ENCODE data around the gene ARHGDIG. TPM values are rescaled to one million over a fixed set of nuclear protein-coding genes. Genes with fewer than 3 reads are reported as not detected.

The ARHGDIG gene
- total and polyA plus RNA-seq, 9 of the 15 experiments (the other 6 are each of a cell fraction or from before 2014, with no cell fraction given): 0.36 to 2.5 (median 0.64) TPM; not detected in 2

- TF ChIP-seq SRSF3 (IDR thresholded peaks at IDR 0.05; ENCODE audit: insufficient read depth, low read length) (no peak), RBM22 (IDR thresholded peaks at IDR 0.05; ENCODE audit: low read depth, low read length, poor library complexity, severe bottlenecking) (peak; percentile 48), PHF21A (IDR thresholded peaks at IDR 0.05; ENCODE audit: borderline replicate concordance, low read depth) (no peak)
These were observed 26.6 kb downstream of the ARHGDIG start (continued) for GRCh38 chr16:306911-307370.

- Histone ChIP-seq H3K4me3 (no peak overlapping the region), H3K27ac (ENCODE audit: extremely low read depth, low read depth, low read length) (no peak overlapping the region), H3K4me1 (replicated peaks in 1 of 2; ENCODE audit: control insufficient read depth in 2 of 2, insufficient read depth in 2 of 2, low read length in 2 of 2) (peaks cover 0 to 23% of the 10 kb centered on the region in 2 experiments; a peak in 1 of 5 replicates), H3K9ac (ENCODE audit: insufficient read depth in 1 of 2, low read depth in 2 of 2, low read length in 2 of 2) (0 out of 4 replicates have a peak overlapping the region, but pooled peaks of 1 of the 2 experiments have one; percentile 48), H3K79me2 (ENCODE audit: control insufficient read depth, insufficient read depth, low read length) (peaks cover 14% of the 10 kb centered on the region), H4K20me1 (replicated peaks; ENCODE audit: control insufficient read depth, insufficient read depth, low read length) (peaks cover 3% of the 10 kb centered on the region), H3K9me3 (replicated peaks; ENCODE audit: control insufficient read depth, insufficient read depth, low read depth, low read length) (no peaks in the 10 kb centered on the region), H3K27me3 (ENCODE audit: control insufficient read depth in 2 of 2, insufficient read depth in 2 of 2, low read length in 2 of 2) (no peaks in the 10 kb centered on the region), H3K4me2 (ENCODE audit: insufficient read depth, low read length) (no peak overlapping the region), H2AFZ (ENCODE audit: low read depth, low read length) (no peak overlapping the region), H3K36me3 (ENCODE audit: control insufficient read depth, insufficient read depth, low read length) (peaks cover 74% of the 10 kb centered on the region; the same call in 2 of the 3 replicates), H3K9me1 (ENCODE audit: control insufficient read depth, insufficient read depth, low read length) (no peaks in the 10 kb centered on the region)
- ATAC-seq (no peak), FAIRE-seq (no peak), DNase-seq (ENCODE audit: extremely low read depth in 1 of 4, low spot score in 3 of 4) (no peak)
- ChIA-PET CTCF (ENCODE audit: low intra/inter-chr PET ratio) (no interaction called here), POLR2A (interaction anchor here (0.6 kb wide), 1 partner anchor 688 kb away, joined by 3 read pairs; no protein-coding TSS in a partner anchor)
- no peak for TF ChIP-seq DMBX1 (CRISPR knock-in tag; IDR thresholded peaks at IDR 0.05; ENCODE audit: borderline replicate concordance)
- TF ChIP-seq TARDBP (IDR thresholded peaks at IDR 0.05): no peak
- TF ChIP-seq PHF20 (IDR thresholded peaks at IDR 0.05; ENCODE audit: partially characterized antibody): no peak
- TF ChIP-seq HOMEZ (CRISPR knock-in tag; IDR thresholded peaks at IDR 0.05): no peak
- TF ChIP-seq CEBPB (tag; IDR thresholded peaks at IDR 0.05): no peak
- BruUV-seq (replicated peaks): no TSS peak
- intact Hi-C loops (cut with micrococcal nuclease) (no loop called here), in situ Hi-C loops (cut with MboI) (no loop called here)
- WGBS (ENCODE audit: insufficient coverage, low coverage, missing lambda C conversion rate): 95% methylated on average over 21 of the region's 21 CpGs
These were observed 27.4 kb downstream of the ARHGDIG start for GRCh38 chr16:307691-308312.
